C4-2B (cell line): Measurements from ENCODE around the gene PDE2A.

ENCODE experiments used
- ZFX ChIP-seq: fragments of 450-650 bp; IDR thresholded peaks from 2 replicates; pipeline ENCODE4 v1.6.1; 2017
- TF ChIP-seq, protein P1 (sequence below): fragments of 450-650 bp; conservative IDR thresholded peaks from 2 replicates; pipeline ENCODE4 v1.5.1; 2017; ENCODE audit warnings: mild to moderate bottlenecking

DNA sequence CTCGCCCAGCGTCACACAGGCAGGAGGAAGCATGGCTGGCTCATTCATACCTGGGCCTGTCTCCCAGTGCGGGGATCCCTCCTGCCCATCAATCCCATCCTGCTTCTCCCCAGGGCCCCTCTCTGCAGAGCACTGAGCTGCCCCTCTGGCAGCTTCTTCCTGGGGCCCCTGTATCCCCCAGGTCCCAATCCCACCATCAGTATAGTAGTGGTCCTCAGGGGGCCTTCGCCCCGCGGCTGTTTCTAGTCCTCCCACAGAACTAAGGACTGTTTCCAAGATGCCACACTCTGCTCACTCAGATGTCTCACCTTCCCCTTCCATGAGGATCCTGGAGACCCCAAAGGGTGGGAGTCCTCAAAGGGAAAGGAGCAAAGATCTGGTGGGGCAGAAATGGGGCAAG, 97.6 kb downstream of the PDE2A start:
- TF ChIP-seq, protein P1, sequence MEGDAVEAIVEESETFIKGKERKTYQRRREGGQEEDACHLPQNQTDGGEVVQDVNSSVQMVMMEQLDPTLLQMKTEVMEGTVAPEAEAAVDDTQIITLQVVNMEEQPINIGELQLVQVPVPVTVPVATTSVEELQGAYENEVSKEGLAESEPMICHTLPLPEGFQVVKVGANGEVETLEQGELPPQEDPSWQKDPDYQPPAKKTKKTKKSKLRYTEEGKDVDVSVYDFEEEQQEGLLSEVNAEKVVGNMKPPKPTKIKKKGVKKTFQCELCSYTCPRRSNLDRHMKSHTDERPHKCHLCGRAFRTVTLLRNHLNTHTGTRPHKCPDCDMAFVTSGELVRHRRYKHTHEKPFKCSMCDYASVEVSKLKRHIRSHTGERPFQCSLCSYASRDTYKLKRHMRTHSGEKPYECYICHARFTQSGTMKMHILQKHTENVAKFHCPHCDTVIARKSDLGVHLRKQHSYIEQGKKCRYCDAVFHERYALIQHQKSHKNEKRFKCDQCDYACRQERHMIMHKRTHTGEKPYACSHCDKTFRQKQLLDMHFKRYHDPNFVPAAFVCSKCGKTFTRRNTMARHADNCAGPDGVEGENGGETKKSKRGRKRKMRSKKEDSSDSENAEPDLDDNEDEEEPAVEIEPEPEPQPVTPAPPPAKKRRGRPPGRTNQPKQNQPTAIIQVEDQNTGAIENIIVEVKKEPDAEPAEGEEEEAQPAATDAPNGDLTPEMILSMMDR, result no peak
- no peak for TF ChIP-seq ZFX
